Left ventricle myocardium inferior (tissue), 1 donor: ENCODE measurements around the gene OXCT1. TPM values are rescaled to one million over a fixed set of nuclear protein-coding genes. Genes with fewer than 3 reads are reported as not detected.
A peak's percentile ranks its signal among the peaks of the same experiment; 100 is the strongest.

Source experiments
- DNase-seq: peaks from one replicate; pipeline ENCODE4 v3.0.0-alpha.2; 2020
- H3K27ac ChIP-seq: fragments of 200-600 bp; replicated peaks from 2 replicates; pipeline ENCODE4 v1.8.0; 2021
- H3K27me3 ChIP-seq: fragments of 200-600 bp; 2 replicates; pipeline ENCODE4 v1.8.0; 2021; ENCODE audit warnings: low read depth
- H3K36me3 ChIP-seq: fragments of 200-600 bp; 2 replicates; pipeline ENCODE4 v1.8.0; 2021
- H3K4me1 ChIP-seq: fragments of 200-600 bp; 2 replicates; pipeline ENCODE4 v1.8.0; 2021
- H3K4me3 ChIP-seq: fragments of 200-600 bp; 2 replicates; pipeline ENCODE4 v1.8.0; 2021; ENCODE audit warnings: mild to moderate bottlenecking, moderate library complexity
- H3K9me3 ChIP-seq: fragments of 200-600 bp; replicated peaks from 2 replicates; pipeline ENCODE4 v1.8.0; 2021
- intact Hi-C: fragments of 100-400 bp; cut with micrococcal nuclease; formaldehyde crosslinking; loops from one replicate; pipeline ENCODE4 v1.11.0; 2022
- total RNA-seq: library from RNA; stranded (reverse); fragmentation: NEBNext Ultra II Directional; extraction: Animal tissue kit (Norgen Biotek cat#: 25700); gene quantifications from one replicate; pipeline ENCODE4 v1.2.1, GENCODE V29; 2021
- TF ChIP-seq, protein P1 (sequence below): fragments of 200-600 bp; IDR thresholded peaks from 2 replicates; pipeline ENCODE4 v1.8.0; 2021; ENCODE audit warnings: antibody characterized with exemption, mild to moderate bottlenecking, borderline replicate concordance
- donor health status: DM: no; HTN: yes; CAD: no; lungs with severe emphysema.

The OXCT1 gene
- total RNA-seq, 1 donor from 2014 or later, result 234 TPM

DNA sequence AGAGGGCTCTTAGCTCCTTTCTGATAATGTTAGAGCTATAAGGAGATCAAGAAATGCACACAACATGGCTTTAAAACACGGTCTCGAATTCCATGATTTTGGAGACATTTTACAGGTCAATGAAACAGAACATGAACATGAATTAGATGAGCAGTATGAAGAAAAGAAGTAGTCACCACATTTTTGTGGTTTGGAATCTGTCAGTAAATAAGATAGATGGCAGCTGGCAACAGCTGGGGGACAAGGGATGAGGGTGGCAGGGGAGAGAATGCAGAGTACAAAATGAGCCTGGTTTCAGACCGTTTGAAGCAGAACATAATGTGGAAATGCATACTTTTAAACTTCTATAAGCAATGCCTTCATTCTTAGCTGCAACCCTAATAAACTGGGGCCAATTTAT lies 107.1 kb downstream of the OXCT1 start:
- peaks cover 27% of the 10 kb centered on the region for H3K36me3 ChIP-seq
- peaks cover 21% of the 10 kb centered on the region for H3K4me1 ChIP-seq
- no peaks in the 10 kb centered on the region for H3K27me3 ChIP-seq
- DNase-seq, result no peak
- TF ChIP-seq, protein P1, sequence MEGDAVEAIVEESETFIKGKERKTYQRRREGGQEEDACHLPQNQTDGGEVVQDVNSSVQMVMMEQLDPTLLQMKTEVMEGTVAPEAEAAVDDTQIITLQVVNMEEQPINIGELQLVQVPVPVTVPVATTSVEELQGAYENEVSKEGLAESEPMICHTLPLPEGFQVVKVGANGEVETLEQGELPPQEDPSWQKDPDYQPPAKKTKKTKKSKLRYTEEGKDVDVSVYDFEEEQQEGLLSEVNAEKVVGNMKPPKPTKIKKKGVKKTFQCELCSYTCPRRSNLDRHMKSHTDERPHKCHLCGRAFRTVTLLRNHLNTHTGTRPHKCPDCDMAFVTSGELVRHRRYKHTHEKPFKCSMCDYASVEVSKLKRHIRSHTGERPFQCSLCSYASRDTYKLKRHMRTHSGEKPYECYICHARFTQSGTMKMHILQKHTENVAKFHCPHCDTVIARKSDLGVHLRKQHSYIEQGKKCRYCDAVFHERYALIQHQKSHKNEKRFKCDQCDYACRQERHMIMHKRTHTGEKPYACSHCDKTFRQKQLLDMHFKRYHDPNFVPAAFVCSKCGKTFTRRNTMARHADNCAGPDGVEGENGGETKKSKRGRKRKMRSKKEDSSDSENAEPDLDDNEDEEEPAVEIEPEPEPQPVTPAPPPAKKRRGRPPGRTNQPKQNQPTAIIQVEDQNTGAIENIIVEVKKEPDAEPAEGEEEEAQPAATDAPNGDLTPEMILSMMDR, result no peak
- intact Hi-C loops, result no loop called here
- H3K27ac ChIP-seq, result no peak overlapping the region
- no peaks in the 10 kb centered on the region for H3K9me3 ChIP-seq
- H3K4me3 ChIP-seq, result no peak overlapping the region

DNA sequence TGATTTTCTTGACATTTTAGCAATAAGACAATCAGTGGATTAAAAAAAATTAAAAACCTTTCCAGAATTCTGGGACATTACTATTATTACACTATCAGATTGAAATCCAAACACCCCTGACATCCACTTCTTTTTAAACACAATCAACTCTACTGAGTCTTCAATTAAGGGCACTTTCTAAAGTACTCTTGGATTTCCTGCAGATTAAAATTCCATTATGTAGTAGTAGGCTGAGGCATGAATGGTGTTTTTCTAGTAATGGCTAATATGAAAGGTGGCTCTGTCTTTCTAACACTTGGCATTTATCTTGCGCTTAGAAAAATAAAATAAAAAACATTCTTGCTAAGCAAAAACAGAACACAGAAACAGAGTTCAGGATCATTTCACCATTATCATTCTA lies 107.8 kb downstream of the OXCT1 start:
- Histone ChIP-seq H3K4me3 (no peak overlapping the region), H3K4me1 (peaks cover 21% of the 10 kb centered on the region), H3K36me3 (peaks cover 27% of the 10 kb centered on the region), H3K27ac (no peak overlapping the region), H3K9me3 (no peaks in the 10 kb centered on the region), H3K27me3 (no peaks in the 10 kb centered on the region)
- intact Hi-C loops, result no loop called here
- TF ChIP-seq, protein P1, result no peak
- DNase-seq, result no peak

DNA sequence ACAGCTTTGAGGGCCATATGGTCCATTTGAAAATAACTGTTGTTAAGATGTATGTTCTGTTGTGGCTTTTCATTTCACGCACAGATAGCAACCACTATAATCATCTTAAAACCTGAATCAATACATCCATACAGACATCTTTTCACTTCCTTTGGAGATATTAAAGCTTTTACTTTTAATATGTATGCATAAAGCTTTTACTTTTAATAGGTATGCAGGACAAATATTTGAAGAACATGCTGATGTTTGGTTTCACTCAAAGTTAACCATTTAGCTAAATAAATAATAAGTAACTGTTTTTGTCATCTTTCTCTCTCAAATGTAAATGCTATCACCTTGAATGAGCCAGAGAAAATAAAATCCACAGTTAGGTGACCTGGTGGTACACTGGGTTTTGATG lies 108.6 kb downstream of the OXCT1 start:
- TF ChIP-seq, protein P1, result no peak
- Histone ChIP-seq H3K4me1 (peaks cover 21% of the 10 kb centered on the region), H3K4me3 (no peak overlapping the region), H3K36me3 (peaks cover 27% of the 10 kb centered on the region), H3K9me3 (no peaks in the 10 kb centered on the region), H3K27ac (no peak overlapping the region), H3K27me3 (no peaks in the 10 kb centered on the region)
- DNase-seq, result no peak
- intact Hi-C loops, result no loop called here

DNA sequence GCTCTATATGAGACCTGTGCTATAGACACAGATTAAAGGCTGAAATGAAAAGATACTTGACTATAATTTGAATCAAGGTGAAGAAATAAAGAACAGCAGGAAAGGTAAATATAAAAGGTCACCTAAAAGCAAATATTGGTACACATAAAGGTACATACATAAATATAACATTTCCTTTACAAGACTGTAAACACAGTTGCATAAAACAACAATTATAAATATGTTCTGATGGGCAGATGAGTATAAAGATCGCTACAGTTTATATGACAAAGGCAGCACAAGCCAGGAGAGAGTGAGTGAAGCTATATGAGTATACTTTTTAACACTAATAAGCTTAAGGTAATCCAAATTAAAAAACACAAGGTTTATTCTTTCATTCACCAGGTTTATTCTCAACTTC lies 114.5 kb downstream of the OXCT1 start:
- intact Hi-C loops, result no loop called here
- H3K36me3 ChIP-seq, result peaks cover 13% of the 10 kb centered on the region
- DNase-seq, result no peak
- no peaks in the 10 kb centered on the region for H3K27me3 ChIP-seq
- no peak overlapping the region for H3K4me3 ChIP-seq
- no peaks in the 10 kb centered on the region for H3K9me3 ChIP-seq
- peaks cover 9% of the 10 kb centered on the region for H3K4me1 ChIP-seq
- H3K27ac ChIP-seq, result no peak overlapping the region
- TF ChIP-seq, protein P1, result no peak

DNA sequence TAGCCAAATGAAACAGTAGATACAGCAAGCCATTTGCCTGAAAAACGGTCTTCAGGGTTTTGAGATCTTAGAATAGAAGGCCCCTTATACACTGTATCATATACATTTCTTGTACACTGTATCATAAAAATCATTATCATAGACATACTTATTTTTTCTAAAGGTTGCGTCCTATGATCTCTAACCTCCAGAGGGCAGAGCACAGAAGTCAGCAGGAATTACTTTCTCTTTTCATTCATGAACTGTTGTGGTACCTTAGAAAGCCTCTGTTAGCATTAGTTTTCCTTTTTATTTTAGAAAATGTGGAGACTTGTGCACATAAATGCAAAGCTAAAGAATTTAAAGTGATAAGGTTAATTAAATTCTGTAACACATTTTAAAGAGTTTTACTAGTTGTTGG lies 115.4 kb downstream of the OXCT1 start:
- intact Hi-C loops, result no loop called here
- Histone ChIP-seq H3K27me3 (no peaks in the 10 kb centered on the region), H3K27ac (no peak overlapping the region), H3K36me3 (peaks cover 8% of the 10 kb centered on the region), H3K4me3 (no peak overlapping the region), H3K9me3 (no peaks in the 10 kb centered on the region), H3K4me1 (peaks cover 9% of the 10 kb centered on the region)
- no peak for DNase-seq
- TF ChIP-seq, protein P1, result peak; percentile 30

DNA sequence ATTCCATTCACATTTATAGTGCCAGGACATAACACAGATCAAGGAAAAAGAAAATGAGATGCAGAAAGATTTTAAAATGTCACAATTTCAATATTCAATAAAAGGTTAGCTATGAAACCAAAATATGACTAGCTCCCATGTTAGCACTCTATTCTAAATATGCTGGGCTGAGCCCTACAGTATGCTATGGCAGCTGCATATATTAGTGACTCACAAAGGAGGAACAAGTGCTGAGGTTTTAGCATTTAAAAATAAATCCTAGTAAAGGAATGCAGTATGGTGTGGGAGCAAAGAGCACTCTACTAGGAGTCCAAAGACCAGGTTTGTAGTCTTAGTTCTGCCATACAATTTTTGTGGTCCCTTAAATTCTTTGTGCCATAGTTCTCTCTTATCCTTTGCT lies 118.4 kb downstream of the OXCT1 start:
- DNase-seq, result no peak
- H3K36me3 ChIP-seq, result peaks cover 26% of the 10 kb centered on the region
- no peaks in the 10 kb centered on the region for H3K27me3 ChIP-seq
- H3K4me3 ChIP-seq, result no peak overlapping the region
- no peaks in the 10 kb centered on the region for H3K9me3 ChIP-seq
- no peak overlapping the region for H3K27ac ChIP-seq
- TF ChIP-seq, protein P1, result no peak
- H3K4me1 ChIP-seq, result peaks cover 17% of the 10 kb centered on the region
- intact Hi-C loops, result no loop called here
